Heart left ventricle (tissue), 13 donors: ENCODE measurements around the gene TRIM9.

Experiments
- CTCF ChIP-seq, 12 donors: fragments of 200-600 bp; sonication (generic) in 4 of 12; IDR thresholded peaks; one replicate each; pipeline versions ENCODE4 v1.5.0 to v1.8.0; 2018 to 2022; ENCODE audit warnings: antibody characterized with exemption in 12 of 12, mild to moderate bottlenecking in 5 of 12
- POLR2A ChIP-seq, 2 donors: fragments of 450-650 bp; IDR thresholded peaks; one replicate each; pipeline ENCODE4 v1.6.1; 2017; ENCODE audit warnings: antibody characterized with exemption in 2 of 2, mild to moderate bottlenecking in 2 of 2, moderate library complexity in 2 of 2
- donor health status: ischemic (EF 13 %, LVEDD 7.1; RV severe dilation, severe dysfunction).
- donor health status: DM: no; HTN: yes; CAD: no.
- donor health status: DM: no; HTN: no; CAD: no.
- donor health status: ischemic (EF 25% LVEDD 6.9; RV normal size, moderate dysfunction).
- donor health status: ischemic (EF 25% LVEDD 5.7; RV mildly dilated, moderate dysfunction).
- donor health status: ischemic (EF 35%, LVEDD 5.7; RV mildly dilated, moderate dysfunction).
- donor health status: nonischemic (EF 11% LVEDD 7.7; RV severe dilation, severe dysfunction).
- donor health status: DM: yes; HTN: yes; CAD: no.
- donor health status: PGD.
- donor health status: ischemic (EF 29% LVEDD 5.4; RV normal size, mild dysfunction).
- donor health status: nonischemic (EF 23%, LVEDD 6.1; RV moderate dilation, normal function).

- TF ChIP-seq CTCF (IDR thresholded peaks at IDR 0.05): no peak
- no peak for TF ChIP-seq POLR2A (IDR thresholded peaks at IDR 0.05)
Observed at GRCh38 chr14:51028851-51029754, 65.8 kb downstream of the TRIM9 start.
